ENCODE measurements around the gene SERPINA12.

- TF ChIP-seq BHLHE40 (IDR thresholded peaks at IDR 0.05; ENCODE audit: borderline replicate concordance in 1 of 2, low read depth in 2 of 2, low read length in 1 of 2) = no peak
- no peak for TF ChIP-seq ZSCAN29 (IDR thresholded peaks at IDR 0.05)
- no peak for TF ChIP-seq CBX3 (IDR thresholded peaks at IDR 0.05; ENCODE audit: borderline replicate concordance, low read depth)
- no peak for TF ChIP-seq ATF2 (IDR thresholded peaks at IDR 0.05; ENCODE audit: low read length)
- TF ChIP-seq CUX1 (IDR thresholded peaks at IDR 0.05; ENCODE audit: insufficient replicate concordance, low read depth, low read length) = no peak
- no peak for TF ChIP-seq FOXK2 (IDR thresholded peaks at IDR 0.05)
- TF ChIP-seq RUNX3 (IDR thresholded peaks at IDR 0.05; ENCODE audit: low read length) = no peak
- no peak for TF ChIP-seq ZNF592 (IDR thresholded peaks at IDR 0.05)
Measured at GRCh38 chr14:94548999-94549985, 40.0 kb upstream of the SERPINA12 start.

Data from GM12878 (cell line).